SW480 (cell line): Measurements from ENCODE around the gene ASCC3.
"Not testable (repeated sequence)": the region's sequence is repeated elsewhere in the genome, so short reads cannot be mapped to it uniquely, and the experiment has no call there.

ENCODE experiments used
- DNase-seq: peaks from one replicate; pipeline ENCODE4 v3.0.0-alpha.2; 2016; ENCODE audit warnings: low spot score

Gene ASCC3

GRCh38 chr6:100657678-100658330 lies 223.3 kb downstream of the ASCC3 start:
- DNase-seq, result peak; percentile 42

- DNase-seq, result not testable (repeated sequence)
Observed at GRCh38 chr6:100641147-100641546, 240.0 kb downstream of the ASCC3 start.

- DNase-seq, result peak; percentile 74
Observed at GRCh38 chr6:100633096-100633777, 247.9 kb downstream of the ASCC3 start.

- no peak for DNase-seq
Observed at GRCh38 chr6:100630536-100630935, 250.6 kb downstream of the ASCC3 start.

GRCh38 chr6:100627911-100628758 lies 253.0 kb downstream of the ASCC3 start:
- no peak for DNase-seq

- DNase-seq, result no peak
Observed at GRCh38 chr6:100626721-100627120, 254.4 kb downstream of the ASCC3 start.

GRCh38 chr6:100622907-100623692 lies 258.0 kb downstream of the ASCC3 start:
- no peak for DNase-seq

- no peak for DNase-seq
Observed at GRCh38 chr6:100620085-100620840, 260.9 kb downstream of the ASCC3 start.

- no peak for DNase-seq
Observed at GRCh38 chr6:100618351-100618671, 262.8 kb downstream of the ASCC3 start.

GRCh38 chr6:100617633-100618350 lies 263.3 kb downstream of the ASCC3 start:
- DNase-seq, result no peak

GRCh38 chr6:100614933-100615332 lies 266.2 kb downstream of the ASCC3 start:
- no peak for DNase-seq

- DNase-seq, result no peak
Observed at GRCh38 chr6:100614386-100614785, 266.7 kb downstream of the ASCC3 start.

- DNase-seq, result no peak
Observed at GRCh38 chr6:100613656-100614055, 267.5 kb downstream of the ASCC3 start.

- no peak for DNase-seq
Observed at GRCh38 chr6:100612094-100612493, 269.0 kb downstream of the ASCC3 start.

- DNase-seq, result no peak
Observed at GRCh38 chr6:100599088-100599770, 281.9 kb downstream of the ASCC3 start.

GRCh38 chr6:100595456-100595855 lies 285.7 kb downstream of the ASCC3 start:
- DNase-seq, result no peak

- no peak for DNase-seq
Observed at GRCh38 chr6:100593522-100593921, 287.6 kb downstream of the ASCC3 start.

GRCh38 chr6:100592929-100593328 lies 288.2 kb downstream of the ASCC3 start:
- DNase-seq, result no peak

GRCh38 chr6:100577425-100577824 lies 303.7 kb downstream of the ASCC3 start:
- no peak for DNase-seq

GRCh38 chr6:100575921-100576320 lies 305.2 kb downstream of the ASCC3 start:
- DNase-seq, result no peak
